HL-60 (cell line): Measurements from ENCODE around the gene TMEM174.

ENCODE experiments used
- DNase-seq, 2 experiments: peaks; one replicate each; pipeline ENCODE4 v3.0.0-alpha.2; 2010 to 2020; ENCODE audit warnings: low read depth in 1 of 2, low spot score in 1 of 2
- H3K27ac ChIP-seq: fragments of 250-450 bp; sonication (Bioruptor Pico); replicated peaks from 2 replicates; pipeline ENCODE4 v1.5.1; 2020; ENCODE audit warnings: mild to moderate bottlenecking, moderate library complexity
- H3K27me3 ChIP-seq: fragments of 250-450 bp; sonication (Bioruptor Pico); 2 replicates; pipeline ENCODE4 v1.5.1; 2021; ENCODE audit warnings: mild to moderate bottlenecking, moderate library complexity; ENCODE audit not compliant: insufficient read depth, poor library complexity, severe bottlenecking
- H3K4me3 ChIP-seq: replicated peaks from 2 replicates; pipeline ENCODE4 v1.5.1; 2011; ENCODE audit warnings: mild to moderate bottlenecking, control low read depth, low read length; ENCODE audit not compliant: insufficient read depth
- GABPA ChIP-seq: IDR thresholded peaks from 2 replicates; pipeline ENCODE4 v1.6.1; 2012; ENCODE audit warnings: low read depth
- POLR2AphosphoS5 ChIP-seq: IDR thresholded peaks from 2 replicates; pipeline ENCODE4 v1.6.1; 2012; ENCODE audit warnings: low read depth
- SPI1 ChIP-seq: IDR thresholded peaks from 2 replicates; pipeline ENCODE4 v1.6.1; 2012; ENCODE audit warnings: low read depth, mild to moderate bottlenecking, borderline replicate concordance
- TF ChIP-seq, protein P1 (sequence below): IDR thresholded peaks from 2 replicates; pipeline ENCODE4 v1.6.1; 2012; ENCODE audit warnings: low read depth; ENCODE audit not compliant: insufficient replicate concordance
- TF ChIP-seq, protein P2 (sequence below): IDR thresholded peaks from one replicate; pipeline ENCODE4 v1.5.1; 2011; ENCODE audit warnings: low read length, control low read depth, inconsistent platforms; ENCODE audit not compliant: insufficient read depth

The TMEM174 gene

DNA sequence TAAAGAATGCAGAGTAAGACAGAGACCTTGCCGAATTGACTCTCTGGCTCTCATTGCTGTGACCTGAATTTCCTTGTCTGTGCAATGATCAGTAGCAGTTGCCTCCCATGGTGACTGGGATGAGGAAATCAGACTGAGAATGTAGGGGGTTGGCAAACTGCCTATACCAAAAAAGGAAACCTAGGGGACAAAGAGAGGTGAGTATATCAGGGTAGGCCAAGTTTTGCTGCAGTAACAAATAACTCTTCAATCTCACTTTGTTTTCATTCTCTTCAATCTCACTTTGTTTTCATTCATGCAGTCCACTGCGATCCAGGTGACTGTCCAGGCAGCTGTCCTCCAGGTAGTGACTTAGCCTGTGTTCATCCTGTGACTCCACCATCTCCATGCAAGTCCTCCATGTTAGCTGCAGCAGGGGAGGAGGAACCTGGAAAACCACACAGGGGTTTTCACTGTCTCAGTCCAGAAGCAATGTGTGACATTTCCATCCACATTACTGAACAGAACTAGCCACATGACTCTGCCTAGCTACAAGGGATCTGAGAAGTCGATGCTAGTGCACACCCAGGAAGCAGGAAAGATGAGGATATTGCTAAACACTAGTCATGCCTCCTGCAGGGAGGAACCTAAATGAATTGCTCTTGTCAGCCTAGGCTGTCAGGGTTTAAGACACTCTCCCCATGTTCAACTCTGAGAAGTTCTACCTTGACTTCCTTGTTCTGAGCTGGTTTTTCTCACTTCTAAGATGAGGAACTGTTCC lies 26.0 kb downstream of the TMEM174 start:
- Histone ChIP-seq H3K27me3 (no peaks in the 10 kb centered on the region), H3K27ac (no peak overlapping the region)
- TF ChIP-seq, protein P1, sequence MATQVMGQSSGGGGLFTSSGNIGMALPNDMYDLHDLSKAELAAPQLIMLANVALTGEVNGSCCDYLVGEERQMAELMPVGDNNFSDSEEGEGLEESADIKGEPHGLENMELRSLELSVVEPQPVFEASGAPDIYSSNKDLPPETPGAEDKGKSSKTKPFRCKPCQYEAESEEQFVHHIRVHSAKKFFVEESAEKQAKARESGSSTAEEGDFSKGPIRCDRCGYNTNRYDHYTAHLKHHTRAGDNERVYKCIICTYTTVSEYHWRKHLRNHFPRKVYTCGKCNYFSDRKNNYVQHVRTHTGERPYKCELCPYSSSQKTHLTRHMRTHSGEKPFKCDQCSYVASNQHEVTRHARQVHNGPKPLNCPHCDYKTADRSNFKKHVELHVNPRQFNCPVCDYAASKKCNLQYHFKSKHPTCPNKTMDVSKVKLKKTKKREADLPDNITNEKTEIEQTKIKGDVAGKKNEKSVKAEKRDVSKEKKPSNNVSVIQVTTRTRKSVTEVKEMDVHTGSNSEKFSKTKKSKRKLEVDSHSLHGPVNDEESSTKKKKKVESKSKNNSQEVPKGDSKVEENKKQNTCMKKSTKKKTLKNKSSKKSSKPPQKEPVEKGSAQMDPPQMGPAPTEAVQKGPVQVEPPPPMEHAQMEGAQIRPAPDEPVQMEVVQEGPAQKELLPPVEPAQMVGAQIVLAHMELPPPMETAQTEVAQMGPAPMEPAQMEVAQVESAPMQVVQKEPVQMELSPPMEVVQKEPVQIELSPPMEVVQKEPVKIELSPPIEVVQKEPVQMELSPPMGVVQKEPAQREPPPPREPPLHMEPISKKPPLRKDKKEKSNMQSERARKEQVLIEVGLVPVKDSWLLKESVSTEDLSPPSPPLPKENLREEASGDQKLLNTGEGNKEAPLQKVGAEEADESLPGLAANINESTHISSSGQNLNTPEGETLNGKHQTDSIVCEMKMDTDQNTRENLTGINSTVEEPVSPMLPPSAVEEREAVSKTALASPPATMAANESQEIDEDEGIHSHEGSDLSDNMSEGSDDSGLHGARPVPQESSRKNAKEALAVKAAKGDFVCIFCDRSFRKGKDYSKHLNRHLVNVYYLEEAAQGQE = no peak
- TF ChIP-seq POLR2AphosphoS5 = no peak
- TF ChIP-seq GABPA = no peak
- TF ChIP-seq, protein P2, sequence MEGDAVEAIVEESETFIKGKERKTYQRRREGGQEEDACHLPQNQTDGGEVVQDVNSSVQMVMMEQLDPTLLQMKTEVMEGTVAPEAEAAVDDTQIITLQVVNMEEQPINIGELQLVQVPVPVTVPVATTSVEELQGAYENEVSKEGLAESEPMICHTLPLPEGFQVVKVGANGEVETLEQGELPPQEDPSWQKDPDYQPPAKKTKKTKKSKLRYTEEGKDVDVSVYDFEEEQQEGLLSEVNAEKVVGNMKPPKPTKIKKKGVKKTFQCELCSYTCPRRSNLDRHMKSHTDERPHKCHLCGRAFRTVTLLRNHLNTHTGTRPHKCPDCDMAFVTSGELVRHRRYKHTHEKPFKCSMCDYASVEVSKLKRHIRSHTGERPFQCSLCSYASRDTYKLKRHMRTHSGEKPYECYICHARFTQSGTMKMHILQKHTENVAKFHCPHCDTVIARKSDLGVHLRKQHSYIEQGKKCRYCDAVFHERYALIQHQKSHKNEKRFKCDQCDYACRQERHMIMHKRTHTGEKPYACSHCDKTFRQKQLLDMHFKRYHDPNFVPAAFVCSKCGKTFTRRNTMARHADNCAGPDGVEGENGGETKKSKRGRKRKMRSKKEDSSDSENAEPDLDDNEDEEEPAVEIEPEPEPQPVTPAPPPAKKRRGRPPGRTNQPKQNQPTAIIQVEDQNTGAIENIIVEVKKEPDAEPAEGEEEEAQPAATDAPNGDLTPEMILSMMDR = no peak
- TF ChIP-seq SPI1 = peak; percentile 47

DNA sequence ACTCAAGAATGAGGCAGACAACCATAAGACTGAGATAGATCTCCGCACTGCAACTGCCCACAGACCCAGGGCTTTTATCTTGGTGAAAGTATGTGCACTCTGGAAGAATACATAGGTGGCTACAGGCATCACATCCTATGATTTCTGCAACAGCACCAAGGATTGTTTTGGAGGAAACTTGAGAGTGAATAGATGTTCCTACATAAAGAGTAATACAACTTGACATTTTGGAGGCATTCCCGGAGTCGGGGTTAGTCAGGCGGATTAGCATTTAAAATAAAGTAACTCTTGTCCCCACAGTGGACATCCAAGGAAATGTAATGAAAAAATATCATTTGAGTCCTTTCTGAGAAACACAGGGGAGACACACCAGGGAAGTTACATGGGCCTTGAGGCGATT lies 26.7 kb downstream of the TMEM174 start:
- no peaks in the 10 kb centered on the region for H3K27me3 ChIP-seq
- TF ChIP-seq SPI1 = no peak
- TF ChIP-seq POLR2AphosphoS5 = no peak
- TF ChIP-seq GABPA = no peak
- TF ChIP-seq, protein P1 = no peak
- TF ChIP-seq, protein P2 = no peak

More for the DNA sequence above, 26.0 kb downstream of the TMEM174 start:
- DNase-seq = peak in 1 of 2 experiments; percentile 3
- no peak overlapping the region for H3K4me3 ChIP-seq

DNA sequence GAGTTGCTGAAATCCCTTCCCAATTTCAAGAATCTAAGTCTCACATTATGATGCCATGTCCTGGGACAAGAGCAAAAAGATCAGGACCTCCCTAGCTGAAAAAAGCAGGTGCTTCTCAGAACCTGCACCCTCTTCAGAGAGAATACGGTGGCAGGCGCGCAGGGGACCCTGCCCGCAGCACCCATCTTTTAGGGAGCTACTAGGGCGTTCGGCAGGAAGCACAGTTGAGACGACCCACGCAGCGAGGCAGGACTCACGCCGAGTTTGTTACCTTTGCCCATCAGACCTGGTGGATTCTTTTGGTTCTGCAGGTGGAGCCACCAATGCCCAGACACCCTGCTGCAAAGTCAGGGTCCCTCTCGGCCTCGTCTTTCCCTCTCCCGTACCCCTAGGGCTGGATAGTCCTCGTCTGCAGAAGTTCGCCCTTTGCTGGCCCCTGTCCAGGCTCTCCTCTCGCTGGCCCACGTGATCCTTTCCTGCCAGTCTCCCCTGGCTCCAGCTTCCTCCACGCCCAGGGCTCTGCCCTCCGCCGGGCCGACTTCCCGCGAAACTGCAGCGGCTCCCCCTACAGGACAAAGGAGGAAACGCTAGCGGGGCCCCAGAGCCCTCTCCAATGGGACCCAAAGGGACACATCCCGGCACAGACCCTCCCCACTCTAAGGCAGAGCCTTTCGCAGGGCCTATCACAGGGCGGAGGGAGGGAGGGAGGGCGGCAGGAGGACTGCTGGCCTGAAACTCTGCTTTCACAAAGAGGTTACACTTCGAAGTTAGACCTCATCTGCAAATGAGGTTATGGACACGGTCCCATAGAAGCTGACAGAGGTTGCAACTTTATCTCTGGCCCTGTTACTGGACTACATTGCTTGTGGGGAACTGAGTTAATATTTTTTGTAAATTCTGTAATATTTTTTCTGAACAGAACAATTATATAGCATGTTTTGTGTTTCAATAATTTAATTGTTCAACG lies 28.8 kb downstream of the TMEM174 start:
- Histone ChIP-seq H3K27ac (no peak overlapping the region), H3K4me3 (no peak overlapping the region), H3K27me3 (no peaks in the 10 kb centered on the region)
- DNase-seq = peak; percentile 11 to 56
- TF ChIP-seq, protein P2 = peak; percentile 27
- TF ChIP-seq, protein P1 = no peak

More for the DNA sequence above, 26.7 kb downstream of the TMEM174 start:
- no peak overlapping the region for H3K27ac ChIP-seq
- no peak overlapping the region for H3K4me3 ChIP-seq
- DNase-seq = no peak
